Measurements from ENCODE around the gene TBX2. TPM values are rescaled to one million over a fixed set of nuclear protein-coding genes. Genes with fewer than 3 reads are reported as not detected.

TBX2 gene
- total and polyA plus RNA-seq, 12 donors = 2.4 to 22.1 (median 7.4) TPM

DNA sequence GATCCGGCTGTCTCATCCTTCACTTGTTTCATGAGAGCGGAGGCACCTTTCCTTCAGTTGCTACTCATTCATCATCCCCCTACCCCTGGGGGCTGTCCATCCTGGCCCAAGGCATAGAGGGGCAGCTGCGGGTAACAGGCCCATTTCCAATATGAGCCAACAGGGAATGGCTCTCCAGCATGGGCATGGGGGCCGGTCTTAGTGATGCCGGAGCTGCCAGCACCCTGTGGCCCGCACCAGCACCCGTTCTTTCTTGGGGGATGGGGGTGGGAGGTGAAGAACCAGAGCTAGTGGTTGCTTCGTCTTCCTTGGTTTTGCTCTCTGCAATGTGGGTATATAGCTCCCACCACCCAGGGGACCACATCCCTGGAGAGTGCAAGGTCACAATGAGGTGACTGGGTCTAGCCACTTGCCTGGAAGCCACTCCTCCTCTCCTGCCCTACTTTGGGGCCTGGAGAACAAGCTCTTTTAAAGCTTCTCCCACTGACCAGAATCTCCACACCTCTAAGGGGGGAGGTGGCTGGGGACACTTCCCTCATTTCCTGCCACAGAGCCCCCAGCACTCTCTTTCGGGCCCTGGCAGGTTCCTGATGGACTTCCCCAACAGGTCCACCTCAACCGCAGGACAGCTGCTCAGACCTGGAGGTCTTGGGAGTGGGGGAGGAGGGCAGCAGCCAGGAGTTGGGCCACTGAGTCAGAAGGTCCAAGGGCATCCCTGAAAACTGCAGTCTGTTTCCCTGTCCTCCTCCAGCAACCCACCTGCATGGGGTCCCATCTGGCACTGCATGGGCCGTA lies 11.9 kb upstream of the TBX2 start:
- TF ChIP-seq CTCF (IDR thresholded peaks at IDR 0.05) = no peak
- TF ChIP-seq POLR2A (IDR thresholded peaks at IDR 0.05) = no peak
- Histone ChIP-seq H3K4me1 (replicated peaks in 1 of 2) (peaks cover 0 to 5% of the 10 kb centered on the region in 2 donors), H3K27me3 (no peaks in the 10 kb centered on the region), H3K36me3 (replicated peaks in 1 of 2) (no peaks in the 10 kb centered on the region), H3K4me3 (no peak overlapping the region), H3K9me3 (replicated peaks in 1 of 3) (no peaks in the 10 kb centered on the region), H3K27ac (no peak overlapping the region)
- intact Hi-C loops (cut with DNase I) = loop anchor here in 1 of 2 donors (5.0 kb wide), 1 partner anchor 380 kb away; no protein-coding TSS in a partner anchor
- no peak for DNase-seq
- 96 to 99% (median 96%) methylated on average over 9 to 11 of the region's 11 CpGs for WGBS, 4 donors

- no peaks in the 10 kb centered on the region for H3K27me3 ChIP-seq
- DNase-seq = no peak
- no peak overlapping the region for H3K4me3 ChIP-seq
- no peaks in the 10 kb centered on the region for H3K9me3 ChIP-seq (replicated peaks in 1 of 3)
- no peak for TF ChIP-seq CTCF (IDR thresholded peaks at IDR 0.05)
- no peak for TF ChIP-seq POLR2A (IDR thresholded peaks at IDR 0.05)
- H3K27ac ChIP-seq = no peak overlapping the region
- no peaks in the 10 kb centered on the region for H3K36me3 ChIP-seq (replicated peaks in 1 of 2)
- intact Hi-C loops (cut with DNase I) = loop anchor here in 1 of 2 donors (5.0 kb wide), 1 partner anchor 381 kb away; no protein-coding TSS in a partner anchor
- peaks cover 0 to 5% of the 10 kb centered on the region in 2 donors for H3K4me1 ChIP-seq (replicated peaks in 1 of 2)
- 88 to 90% (median 88%) methylated on average over 21 of the region's 21 CpGs for WGBS, 4 donors
These were observed 10.9 kb upstream of the TBX2 start for GRCh38 chr17:61388561-61389356.

- intact Hi-C loops (cut with DNase I) = loop anchor here (5.0 kb wide), 3 partner anchors 383 to 668 kb away; no protein-coding TSS in a partner anchor
- H3K27ac ChIP-seq = no peak overlapping the region
- no peaks in the 10 kb centered on the region for H3K36me3 ChIP-seq (replicated peaks in 1 of 2)
- H3K9me3 ChIP-seq (replicated peaks in 1 of 3) = no peaks in the 10 kb centered on the region
- no peak overlapping the region for H3K4me3 ChIP-seq
- H3K27me3 ChIP-seq = no peaks in the 10 kb centered on the region
- TF ChIP-seq CTCF (IDR thresholded peaks at IDR 0.05) = peak; percentile 61 to 91 (median 80)
- no peak for TF ChIP-seq POLR2A (IDR thresholded peaks at IDR 0.05)
- DNase-seq = peak in 1 of 7 donors; percentile 54
- 18 to 40% (median 26%) methylated on average over 9 to 25 of the region's 25 CpGs for WGBS, 4 donors
- peaks cover 0 to 15% of the 10 kb centered on the region in 2 donors for H3K4me1 ChIP-seq (replicated peaks in 1 of 2)
These were observed 9.8 kb upstream of the TBX2 start for GRCh38 chr17:61389670-61390478.

Data from adrenal gland (tissue), 12 donors.